Fibroblast of lung (primary cell): ENCODE data around the gene KIAA1614. TPM values are rescaled to one million over a fixed set of nuclear protein-coding genes. Genes with fewer than 3 reads are reported as not detected.
"Not testable (repeated sequence)": the region's sequence is repeated elsewhere in the genome, so short reads cannot be mapped to it uniquely, and the experiment has no call there.

ENCODE experiments used
- DNase-seq, 2 donors: peaks; one replicate each; pipeline versions ENCODE4 v3.0.0 to v3.0.0-alpha.2; 2010; ENCODE audit warnings: low read depth in 2 of 2
- H2AFZ ChIP-seq: 2 replicates; pipeline ENCODE4 v1.5.1; 2012; ENCODE audit warnings: low read length, control low read depth, inconsistent platforms
- H3K27ac ChIP-seq: 2 replicates; pipeline ENCODE4 v1.5.1; 2011; ENCODE audit warnings: low read length, control low read depth; ENCODE audit not compliant: insufficient read depth
- H3K27me3 ChIP-seq: 2 replicates; pipeline ENCODE4 v1.5.1; 2011; ENCODE audit warnings: mild to moderate bottlenecking, low read length; ENCODE audit not compliant: control insufficient read depth, insufficient read depth
- H3K36me3 ChIP-seq: 2 replicates; pipeline ENCODE4 v1.5.1; 2011; ENCODE audit warnings: low read length; ENCODE audit not compliant: control insufficient read depth, insufficient read depth
- H3K4me1 ChIP-seq: 2 replicates; pipeline ENCODE4 v1.5.1; 2011; ENCODE audit warnings: low read length; ENCODE audit not compliant: control insufficient read depth, insufficient read depth; ENCODE audit errors: extremely low read depth
- H3K4me2 ChIP-seq: 2 replicates; pipeline ENCODE4 v1.5.1; 2011; ENCODE audit warnings: low read length, control low read depth; ENCODE audit not compliant: insufficient read depth; ENCODE audit errors: extremely low read depth
- H3K4me3 ChIP-seq, 4 experiments: fragments of 200-600 bp in 1 of 4; sonication (generic) in 1 of 4; replicated peaks in 1 of 4; 2 replicates each; pipeline ENCODE4 v1.5.1; 2011 to 2016; ENCODE audit warnings: low read length in 4 of 4, low read depth in 3 of 4, mild to moderate bottlenecking in 3 of 4, control low read depth in 2 of 4, inconsistent platforms in 1 of 4, mixed read lengths in 1 of 4; ENCODE audit not compliant: insufficient read depth in 1 of 4; ENCODE audit errors: control extremely low read depth in 1 of 4
- H3K79me2 ChIP-seq: 2 replicates; pipeline ENCODE4 v1.5.1; 2012; ENCODE audit warnings: mild to moderate bottlenecking, low read length, inconsistent platforms; ENCODE audit not compliant: control insufficient read depth, insufficient read depth
- H3K9ac ChIP-seq: 2 replicates; pipeline ENCODE4 v1.5.1; 2011; ENCODE audit warnings: mild to moderate bottlenecking, low read length, control low read depth; ENCODE audit not compliant: insufficient read depth
- H3K9me3 ChIP-seq: 2 replicates; pipeline ENCODE4 v1.5.1; 2012; ENCODE audit warnings: low read depth, low read length; ENCODE audit not compliant: control insufficient read depth, insufficient read depth
- H4K20me1 ChIP-seq: 2 replicates; pipeline ENCODE4 v1.5.1; 2011; ENCODE audit warnings: low read length; ENCODE audit not compliant: control insufficient read depth, insufficient read depth; ENCODE audit errors: extremely low read depth
- EZH2 ChIP-seq: IDR thresholded peaks from 2 replicates; pipeline ENCODE4 v1.5.1; 2012; ENCODE audit warnings: low read length, control low read depth, mild to moderate bottlenecking; ENCODE audit errors: missing control alignments
- polyA plus RNA-seq, 2 donors: library from polyadenylated mRNA; depleted of rRNA in 1 of 2; stranded (reverse) in 1 of 2; unstranded in 1 of 2; fragments of >200 nt; gene quantifications; 2 replicates each; pipeline ENCODE4 v1.2.1, GENCODE V29; 2011 to 2012; ENCODE audit warnings: missing spikeins in 1 of 2
- total RNA-seq: library from RNA; depleted of rRNA; stranded (reverse); fragments of >200 nt; gene quantifications from 2 replicates; pipeline ENCODE4 v1.2.1, GENCODE V29; 2014
- TF ChIP-seq, protein P1 (sequence below), 2 donors: IDR thresholded peaks in 1 of 2; conservative IDR thresholded peaks in 1 of 2; 1 replicate in 1 of 2; 2 replicates in 1 of 2; pipeline ENCODE4 v1.5.1; 2011 to 2012; ENCODE audit warnings: low read length in 2 of 2, control low read depth in 1 of 2, inconsistent platforms in 1 of 2, low read depth in 1 of 2, mild to moderate bottlenecking in 1 of 2

Gene KIAA1614
- total and polyA plus RNA-seq, 2 donors (not counting 1 experiment from before 2014, with no cell fraction given), result 3.0 to 8.1 TPM

DNA sequence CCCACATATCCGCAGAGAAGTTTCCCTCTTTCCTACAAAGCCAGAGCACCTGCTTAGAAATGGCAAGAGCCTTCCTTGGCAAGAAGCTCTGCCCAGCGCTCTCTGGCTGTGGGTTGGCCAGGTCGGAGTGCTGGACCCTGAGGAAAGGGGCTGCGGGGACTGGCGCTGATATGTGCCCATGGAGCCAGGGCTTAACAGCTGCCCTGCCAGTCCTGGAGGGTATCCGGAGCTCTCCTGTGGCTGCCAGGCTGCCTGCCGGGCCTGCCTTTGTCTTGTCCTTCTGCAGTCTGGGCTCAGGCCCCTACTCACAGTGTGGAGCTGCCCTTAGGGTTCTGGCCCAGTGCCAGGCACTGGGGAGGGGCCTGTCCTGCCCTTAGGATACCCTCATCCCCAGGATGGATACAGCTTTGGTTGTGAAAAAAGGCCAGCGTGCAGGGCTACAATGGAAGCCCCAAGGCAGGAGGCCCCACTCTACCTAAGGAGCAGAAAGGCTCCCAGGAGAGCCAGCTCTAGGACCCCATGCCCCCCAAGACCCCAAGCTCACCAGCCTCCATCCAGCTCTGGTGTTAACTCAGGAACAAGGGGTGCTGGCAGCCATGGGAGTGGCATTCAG is 43.4 kb downstream of the KIAA1614 start:
- no peaks in the 10 kb centered on the region for H3K36me3 ChIP-seq
- no peak overlapping the region for H3K4me2 ChIP-seq
- no peak overlapping the region for H3K27ac ChIP-seq
- H3K79me2 ChIP-seq, result no peaks in the 10 kb centered on the region
- H4K20me1 ChIP-seq, result no peaks in the 10 kb centered on the region
- H3K4me1 ChIP-seq, result no peaks in the 10 kb centered on the region
- H3K27me3 ChIP-seq, result no peaks in the 10 kb centered on the region
- no peak overlapping the region for H3K4me3 ChIP-seq
- no peaks in the 10 kb centered on the region for H3K9me3 ChIP-seq
- H2AFZ ChIP-seq, result no peak overlapping the region
- no peak overlapping the region for H3K9ac ChIP-seq
- no peak for DNase-seq
- TF ChIP-seq, protein P1, sequence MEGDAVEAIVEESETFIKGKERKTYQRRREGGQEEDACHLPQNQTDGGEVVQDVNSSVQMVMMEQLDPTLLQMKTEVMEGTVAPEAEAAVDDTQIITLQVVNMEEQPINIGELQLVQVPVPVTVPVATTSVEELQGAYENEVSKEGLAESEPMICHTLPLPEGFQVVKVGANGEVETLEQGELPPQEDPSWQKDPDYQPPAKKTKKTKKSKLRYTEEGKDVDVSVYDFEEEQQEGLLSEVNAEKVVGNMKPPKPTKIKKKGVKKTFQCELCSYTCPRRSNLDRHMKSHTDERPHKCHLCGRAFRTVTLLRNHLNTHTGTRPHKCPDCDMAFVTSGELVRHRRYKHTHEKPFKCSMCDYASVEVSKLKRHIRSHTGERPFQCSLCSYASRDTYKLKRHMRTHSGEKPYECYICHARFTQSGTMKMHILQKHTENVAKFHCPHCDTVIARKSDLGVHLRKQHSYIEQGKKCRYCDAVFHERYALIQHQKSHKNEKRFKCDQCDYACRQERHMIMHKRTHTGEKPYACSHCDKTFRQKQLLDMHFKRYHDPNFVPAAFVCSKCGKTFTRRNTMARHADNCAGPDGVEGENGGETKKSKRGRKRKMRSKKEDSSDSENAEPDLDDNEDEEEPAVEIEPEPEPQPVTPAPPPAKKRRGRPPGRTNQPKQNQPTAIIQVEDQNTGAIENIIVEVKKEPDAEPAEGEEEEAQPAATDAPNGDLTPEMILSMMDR (conservative IDR thresholded peaks at IDR 0.05 in 1 of 2, IDR thresholded peaks at IDR 0.05 in 1 of 2; ENCODE audit: low read depth in 1 of 2, low read length in 2 of 2), result no peak
- no peak for TF ChIP-seq EZH2

DNA sequence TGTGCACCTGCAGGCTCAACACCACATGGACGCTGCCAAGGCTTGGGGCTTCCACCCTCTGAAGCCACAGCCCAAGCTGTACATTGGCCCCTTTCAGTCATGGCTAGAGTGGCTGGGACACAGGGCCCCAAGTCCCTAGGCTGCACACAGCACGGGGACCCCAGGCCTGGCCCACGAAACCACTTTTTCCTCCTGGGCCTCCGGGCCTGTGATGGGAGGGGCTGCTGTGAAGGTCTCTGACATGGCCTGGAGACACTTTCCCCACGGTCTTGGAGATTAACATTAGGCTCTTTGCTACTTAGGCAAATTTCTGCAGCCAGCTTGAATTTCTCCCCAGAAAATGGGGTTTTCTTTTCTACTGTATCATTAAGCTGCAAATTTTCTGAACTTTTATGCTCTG is 46.9 kb downstream of the KIAA1614 start:
- not testable (repeated sequence) for H3K79me2 ChIP-seq, H3K27ac ChIP-seq, H2AFZ ChIP-seq, H3K4me1 ChIP-seq, H4K20me1 ChIP-seq, H3K4me3 ChIP-seq, H3K9ac ChIP-seq, H3K27me3 ChIP-seq, H3K9me3 ChIP-seq, H3K4me2 ChIP-seq, DNase-seq, H3K36me3 ChIP-seq

DNA sequence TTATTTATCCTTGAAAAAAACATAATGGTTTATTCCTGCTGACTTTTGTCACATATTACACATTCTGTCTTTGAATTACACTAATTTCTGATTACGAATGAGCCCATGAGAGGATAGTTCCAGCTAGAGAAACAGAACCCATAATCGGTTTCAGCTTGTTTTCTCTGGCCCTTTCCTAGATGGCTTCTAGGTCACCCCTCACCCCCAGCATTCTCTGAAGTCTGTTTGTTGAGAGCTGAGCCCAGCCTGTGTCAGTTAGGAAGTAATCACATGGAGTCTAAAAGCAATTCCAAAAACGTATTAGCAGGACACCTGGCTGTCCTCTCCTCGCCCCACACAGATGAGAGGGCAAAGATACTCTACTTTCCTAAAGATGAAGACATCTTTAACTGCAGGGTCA is 48.9 kb downstream of the KIAA1614 start:
- no peaks in the 10 kb centered on the region for H3K36me3 ChIP-seq
- H3K79me2 ChIP-seq, result no peaks in the 10 kb centered on the region
- H3K27me3 ChIP-seq, result no peaks in the 10 kb centered on the region
- H3K4me2 ChIP-seq, result no peak overlapping the region
- no peak overlapping the region for H3K9ac ChIP-seq
- H3K4me1 ChIP-seq, result no peaks in the 10 kb centered on the region
- H4K20me1 ChIP-seq, result no peaks in the 10 kb centered on the region
- H3K27ac ChIP-seq, result no peak overlapping the region
- no peak for DNase-seq
- H2AFZ ChIP-seq, result no peak overlapping the region
- TF ChIP-seq, protein P1 (conservative IDR thresholded peaks at IDR 0.05 in 1 of 2, IDR thresholded peaks at IDR 0.05 in 1 of 2; ENCODE audit: low read depth in 1 of 2, low read length in 2 of 2), result no peak
- TF ChIP-seq EZH2, result no peak
- H3K4me3 ChIP-seq, result no peak overlapping the region
- no peaks in the 10 kb centered on the region for H3K9me3 ChIP-seq
